ENCODE results near the gene PRKAB2. TPM values are rescaled to one million over a fixed set of nuclear protein-coding genes. Genes with fewer than 3 reads are reported as not detected.
"Not testable (repeated sequence)": the region's sequence is repeated elsewhere in the genome, so short reads cannot be mapped to it uniquely, and the experiment has no call there.

PRKAB2 gene
- total RNA-seq, 1 donor from 2014 or later, result 19.7 TPM

- DNase-seq (ENCODE audit: low read depth), result no peak
Observed at GRCh38 chr1:147109762-147110161, 62.5 kb downstream of the PRKAB2 start.

DNA sequence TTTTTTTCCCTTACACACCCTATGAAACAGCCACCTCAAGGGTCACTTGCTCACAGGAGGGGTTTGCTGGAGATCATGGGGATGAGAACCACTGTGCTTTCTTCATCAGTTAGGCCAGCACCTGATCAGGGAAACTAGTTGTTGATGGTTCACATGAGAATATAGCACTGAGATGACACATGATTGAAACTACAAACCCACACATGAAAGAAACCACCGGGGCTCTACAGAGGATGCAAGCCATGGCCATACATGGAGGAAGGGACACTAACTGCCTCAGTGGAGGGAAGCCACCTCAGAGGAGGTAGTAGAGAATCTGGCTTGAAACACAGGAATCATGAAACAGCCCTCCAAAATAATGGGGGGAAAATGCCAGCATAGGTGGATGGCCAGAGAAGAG is 63.2 kb downstream of the PRKAB2 start:
- DNase-seq (ENCODE audit: low read depth), result no peak

GRCh38 chr1:147106407-147106881 is 65.8 kb downstream of the PRKAB2 start:
- not testable (repeated sequence) for DNase-seq (ENCODE audit: low read depth)

GRCh38 chr1:147105909-147106308 is 66.4 kb downstream of the PRKAB2 start:
- DNase-seq (ENCODE audit: low read depth), result no peak

Other genes starting within 250 kb of the PRKAB2 start
- 5.4 and 10.5 TPM in 2 replicates for gene NBPF12, start 234.1 kb downstream of the PRKAB2 start, total RNA-seq
- gene FMO5, start 52.9 kb upstream of the PRKAB2 start, total RNA-seq, result 4.7 and 7.3 TPM in 2 replicates
- gene CHD1L, start 70.2 kb upstream of the PRKAB2 start, total RNA-seq, result 37.9 and 50.2 TPM in 2 replicates